Panc1 (cell line): ENCODE data around the gene AEBP1. TPM values are rescaled to one million over a fixed set of nuclear protein-coding genes. Genes with fewer than 3 reads are reported as not detected.

Source experiments
- ATAC-seq: fragments of 200-7000 bp; cut with Tn5 transposase; 2 replicates; pipeline ENCODE4 v1.9.1; 2020; ENCODE audit warnings: mild to moderate bottlenecking, moderate library complexity
- BruUV-seq: library from RNA; stranded (reverse); fragments of 400-500 nt; replicated peaks from 2 replicates; lab custom pipeline; 2021; lab: Mats Ljungman, UMichigan
- CTCF ChIA-PET: fragments of 300-600 bp; sonication (Branson Sonifier 250); formaldehyde crosslinking; loops from one replicate; lab custom pipeline; 2022; ENCODE audit warnings: antibody characterized with exemption; lab: Charles Lee
- POLR2A ChIA-PET: fragments of 300-600 bp; sonication (Branson Sonifier 250); formaldehyde crosslinking; loops from one replicate; lab custom pipeline; 2022; ENCODE audit warnings: antibody characterized with exemption; lab: Charles Lee
- DNase-seq: peaks from one replicate; pipeline ENCODE4 v3.0.0-alpha.2; 2010; ENCODE audit warnings: low read depth, low spot score
- H3K27ac ChIP-seq: 2 replicates; pipeline ENCODE4 v1.5.1; 2011; ENCODE audit warnings: mild to moderate bottlenecking, low read length, inconsistent platforms
- H3K27me3 ChIP-seq: fragments of 200-500 bp; sonication (Bioruptor generic); 2 replicates; pipeline ENCODE4 v1.6.0; 2014; ENCODE audit warnings: low read length, inconsistent platforms; ENCODE audit not compliant: control insufficient read depth, insufficient read depth
- H3K36me3 ChIP-seq: fragments of 200-500 bp; sonication (Bioruptor generic); 2 replicates; pipeline ENCODE4 v1.5.1; 2014; ENCODE audit warnings: inconsistent platforms, mild to moderate bottlenecking, low read length, moderate library complexity; ENCODE audit not compliant: control insufficient read depth, insufficient read depth
- H3K4me1 ChIP-seq: 2 replicates; pipeline ENCODE4 v1.5.1; 2011; ENCODE audit warnings: inconsistent platforms, mild to moderate bottlenecking, low read length, moderate library complexity; ENCODE audit not compliant: control insufficient read depth, insufficient read depth
- H3K4me3 ChIP-seq, 2 experiments: 2 replicates each; pipeline ENCODE4 v1.5.1; 2011 to 2012; ENCODE audit warnings: low read depth in 2 of 2, low read length in 2 of 2, mild to moderate bottlenecking in 2 of 2, inconsistent platforms in 1 of 2, moderate library complexity in 1 of 2
- H3K9me3 ChIP-seq: fragments of 200-500 bp; sonication (Bioruptor generic); 2 replicates; pipeline ENCODE4 v1.5.1; 2014; ENCODE audit warnings: low read depth, mild to moderate bottlenecking, inconsistent platforms, low read length, moderate library complexity; ENCODE audit not compliant: control insufficient read depth, insufficient read depth
- CTCF ChIP-seq: fragments of 450-650 bp; IDR thresholded peaks from 2 replicates; pipeline ENCODE4 v1.5.1; 2017; ENCODE audit warnings: mild to moderate bottlenecking
- POLR2AphosphoS5 ChIP-seq: IDR thresholded peaks from 2 replicates; pipeline ENCODE4 v1.6.1; 2012; ENCODE audit warnings: mild to moderate bottlenecking, low read depth, low read length, moderate library complexity
- REST ChIP-seq, 2 experiments: IDR thresholded peaks; 2 replicates each; pipeline ENCODE4 v1.6.1; 2011 to 2012; ENCODE audit warnings: low read depth in 2 of 2, control low read depth in 1 of 2, low read length in 1 of 2, mild to moderate bottlenecking in 1 of 2, moderate library complexity in 1 of 2; ENCODE audit not compliant: insufficient read depth in 1 of 2
- SIN3A ChIP-seq: IDR thresholded peaks from 2 replicates; pipeline ENCODE4 v1.6.1; 2012; ENCODE audit warnings: low read depth, mild to moderate bottlenecking, low read length, moderate library complexity, borderline replicate concordance; ENCODE audit not compliant: insufficient read depth
- TCF7L2 ChIP-seq: IDR thresholded peaks from 2 replicates; pipeline ENCODE4 v1.6.1; 2011; ENCODE audit warnings: mild to moderate bottlenecking, low read depth, low read length, inconsistent platforms
- in situ Hi-C: cut with HindIII; loops from 2 replicates; pipeline ENCODE4 v1.10.0; 2016; ENCODE audit warnings: low sequenced_read_pairs, low pct_unique_long_range_greater_than_20kb
- intact Hi-C: fragments of 100-400 bp; cut with micrococcal nuclease; formaldehyde crosslinking; loops from one replicate; pipeline ENCODE4 v1.10.0; 2022; ENCODE audit not compliant: unreplicated experiment
- total RNA-seq: library from RNA; stranded (reverse); gene quantifications from one replicate; pipeline ENCODE4 v1.2.1, GENCODE V29; 2021; ENCODE audit not compliant: unreplicated experiment

Gene AEBP1
- total RNA-seq, 1 experiment from 2014 or later = 0.62 TPM

GRCh38 chr7:44113764-44114354 is 9.7 kb downstream of the AEBP1 start:
- intact Hi-C loops = no loop called here
- Histone ChIP-seq H3K27me3 (no peaks in the 10 kb centered on the region), H3K4me3 (no peak overlapping the region), H3K27ac (no peak overlapping the region), H3K4me1 (no peaks in the 10 kb centered on the region; the same call in 1 of the 2 replicates), H3K9me3 (no peaks in the 10 kb centered on the region), H3K36me3 (peaks cover 5% of the 10 kb centered on the region)
- in situ Hi-C loops = no loop called here
- no peak for ATAC-seq
- no TSS peak for BruUV-seq
- ChIA-PET CTCF (interaction anchor here (0.5 kb wide), 1 partner anchor 12 kb away, joined by 3 read pairs; no protein-coding TSS in a partner anchor), POLR2A (no interaction called here)
- no peak for DNase-seq
- TF ChIP-seq REST (IDR thresholded peaks at IDR 0.05; ENCODE audit: insufficient read depth in 1 of 2, low read depth in 2 of 2, low read length in 1 of 2) (no peak), TCF7L2 (no peak), CTCF (no peak), POLR2AphosphoS5 (no peak; the same call in 1 of the 2 replicates), SIN3A (no peak)

- POLR2A ChIA-PET = no interaction called here
- no peaks in the 10 kb centered on the region for H3K9me3 ChIP-seq
- BruUV-seq = no TSS peak
- in situ Hi-C loops = no loop called here
- no peak overlapping the region for H3K4me3 ChIP-seq
- TF ChIP-seq TCF7L2 (no peak), SIN3A (no peak), POLR2AphosphoS5 (no peak), CTCF (no peak), REST (IDR thresholded peaks at IDR 0.05; ENCODE audit: insufficient read depth in 1 of 2, low read depth in 2 of 2, low read length in 1 of 2) (no peak)
- CTCF ChIA-PET = no interaction called here
- intact Hi-C loops = no loop called here
- H3K27me3 ChIP-seq = no peaks in the 10 kb centered on the region
- DNase-seq (no peak), ATAC-seq (no peak)
- H3K27ac ChIP-seq = no peak overlapping the region
- H3K36me3 ChIP-seq = peaks cover 5% of the 10 kb centered on the region
- H3K4me1 ChIP-seq = no peaks in the 10 kb centered on the region; the same call in 1 of the 2 replicates
Observed at GRCh38 chr7:44114586-44115310, 10.6 kb downstream of the AEBP1 start.
